Measurements from ENCODE around the gene TIMM17A.
A peak's percentile ranks its signal among the peaks of the same experiment; 100 is the strongest.

The TIMM17A gene

DNA sequence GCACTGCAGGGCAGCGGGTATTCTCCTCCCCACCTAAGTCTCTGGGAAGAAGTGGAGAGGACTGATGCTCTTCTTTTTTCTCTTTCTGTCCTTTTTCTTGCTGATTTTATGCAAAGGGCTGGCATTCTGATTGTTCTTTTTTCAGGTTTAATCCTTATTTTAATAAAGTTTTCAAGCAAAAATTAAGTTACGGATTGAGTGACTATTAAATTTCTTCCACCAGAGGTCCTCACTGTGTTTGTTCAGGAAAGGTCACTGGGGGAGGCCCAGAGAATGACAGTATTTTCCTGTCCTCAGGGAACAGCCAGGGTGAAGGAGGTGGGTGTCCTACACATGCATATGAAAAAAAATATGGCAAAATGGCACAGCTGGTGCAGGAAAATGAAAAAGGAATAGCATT, 50.7 kb downstream of the TIMM17A start:
- Histone ChIP-seq H3K4me3 (ENCODE audit: low read depth, low read length) (no peak overlapping the region), H3K27ac (no peak overlapping the region), H3K4me2 (ENCODE audit: low read length) (no peak overlapping the region), H2AFZ (no peak overlapping the region), H3K36me3 (ENCODE audit: control insufficient read depth, insufficient read depth, low read length) (no peaks in the 10 kb centered on the region), H3K9ac (no peak overlapping the region), H3K9me3 (ENCODE audit: control insufficient read depth, low read length) (no peaks in the 10 kb centered on the region), H3K27me3 (ENCODE audit: control insufficient read depth, insufficient read depth, low read length) (no peaks in the 10 kb centered on the region), H3K4me1 (peaks cover 34% of the 10 kb centered on the region), H3K79me2 (no peaks in the 10 kb centered on the region)
- TF ChIP-seq, protein P1, sequence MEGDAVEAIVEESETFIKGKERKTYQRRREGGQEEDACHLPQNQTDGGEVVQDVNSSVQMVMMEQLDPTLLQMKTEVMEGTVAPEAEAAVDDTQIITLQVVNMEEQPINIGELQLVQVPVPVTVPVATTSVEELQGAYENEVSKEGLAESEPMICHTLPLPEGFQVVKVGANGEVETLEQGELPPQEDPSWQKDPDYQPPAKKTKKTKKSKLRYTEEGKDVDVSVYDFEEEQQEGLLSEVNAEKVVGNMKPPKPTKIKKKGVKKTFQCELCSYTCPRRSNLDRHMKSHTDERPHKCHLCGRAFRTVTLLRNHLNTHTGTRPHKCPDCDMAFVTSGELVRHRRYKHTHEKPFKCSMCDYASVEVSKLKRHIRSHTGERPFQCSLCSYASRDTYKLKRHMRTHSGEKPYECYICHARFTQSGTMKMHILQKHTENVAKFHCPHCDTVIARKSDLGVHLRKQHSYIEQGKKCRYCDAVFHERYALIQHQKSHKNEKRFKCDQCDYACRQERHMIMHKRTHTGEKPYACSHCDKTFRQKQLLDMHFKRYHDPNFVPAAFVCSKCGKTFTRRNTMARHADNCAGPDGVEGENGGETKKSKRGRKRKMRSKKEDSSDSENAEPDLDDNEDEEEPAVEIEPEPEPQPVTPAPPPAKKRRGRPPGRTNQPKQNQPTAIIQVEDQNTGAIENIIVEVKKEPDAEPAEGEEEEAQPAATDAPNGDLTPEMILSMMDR (IDR thresholded peaks at IDR 0.05): peak; percentile 49

DNA sequence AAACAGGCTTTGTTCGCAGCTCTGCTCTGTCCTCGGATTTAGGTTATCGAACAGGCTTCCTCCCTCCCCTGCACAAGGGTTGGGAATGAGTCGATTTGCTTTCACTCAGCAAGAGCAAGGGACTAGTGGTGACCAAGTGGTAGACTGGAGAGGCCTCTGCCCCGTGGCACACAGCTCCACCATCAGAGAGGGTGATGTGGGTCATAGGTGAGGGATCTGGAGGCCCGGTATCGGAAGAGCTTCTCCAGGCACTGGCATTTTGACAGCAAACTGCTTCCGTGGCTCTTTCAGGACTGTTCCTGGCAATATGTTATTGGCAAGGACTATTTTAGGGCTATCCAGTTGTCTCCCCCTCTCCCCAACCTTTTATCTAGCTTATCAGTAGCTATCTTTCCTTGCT, 52.0 kb downstream of the TIMM17A start:
- H2AFZ ChIP-seq: peak overlapping the region; percentile 50
- no peaks in the 10 kb centered on the region for H3K9me3 ChIP-seq (ENCODE audit: control insufficient read depth, low read length)
- H3K4me3 ChIP-seq (ENCODE audit: low read depth, low read length): peak overlapping the region; percentile 24
- H3K36me3 ChIP-seq (ENCODE audit: control insufficient read depth, insufficient read depth, low read length): no peaks in the 10 kb centered on the region
- peak overlapping the region; percentile 65 for H3K4me2 ChIP-seq (ENCODE audit: low read length)
- H3K27me3 ChIP-seq (ENCODE audit: control insufficient read depth, insufficient read depth, low read length): no peaks in the 10 kb centered on the region
- H3K4me1 ChIP-seq: peaks cover 30% of the 10 kb centered on the region
- TF ChIP-seq, protein P1 (IDR thresholded peaks at IDR 0.05): no peak
- H3K27ac ChIP-seq: peak overlapping the region; percentile 97
- H3K79me2 ChIP-seq: peaks cover 2% of the 10 kb centered on the region
- no peak overlapping the region for H3K9ac ChIP-seq

DNA sequence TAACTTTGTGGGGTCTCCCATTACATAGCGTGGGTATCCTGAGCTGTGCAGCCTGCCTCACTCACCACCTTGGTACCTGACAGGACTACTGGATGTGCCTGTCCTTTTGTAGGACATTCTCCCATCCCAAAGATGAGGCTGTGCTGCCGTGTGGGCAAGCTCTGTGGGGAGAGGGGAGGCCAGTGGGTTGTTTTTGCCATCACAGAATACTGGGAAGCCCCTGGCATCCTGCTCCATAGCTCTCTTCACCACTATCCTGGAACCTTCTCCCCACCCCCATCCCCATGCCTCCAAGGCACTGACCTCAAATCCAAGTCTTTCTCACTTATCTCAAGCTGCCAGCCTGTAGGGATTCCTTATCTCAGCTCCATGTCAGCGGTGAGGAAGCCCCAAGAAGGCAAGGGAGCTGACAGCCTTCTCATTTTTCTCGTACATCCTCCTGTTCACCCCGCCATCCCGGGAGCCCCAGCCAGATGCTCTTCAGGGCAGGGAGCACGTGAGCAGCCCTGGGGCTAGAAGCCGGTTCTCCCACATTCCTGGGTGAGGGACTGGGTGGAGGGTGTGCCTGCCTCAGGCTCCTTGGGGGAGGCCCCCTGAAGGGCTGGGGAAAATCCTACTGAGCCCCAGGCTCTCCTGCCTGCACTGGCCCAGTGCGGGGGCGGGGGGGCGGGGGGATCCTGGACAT, 52.6 kb downstream of the TIMM17A start:
- no peaks in the 10 kb centered on the region for H3K9me3 ChIP-seq (ENCODE audit: control insufficient read depth, low read length)
- TF ChIP-seq, protein P1 (IDR thresholded peaks at IDR 0.05): no peak
- H3K4me3 ChIP-seq (ENCODE audit: low read depth, low read length): peak overlapping the region; percentile 24
- no peak overlapping the region for H3K9ac ChIP-seq
- no peaks in the 10 kb centered on the region for H3K36me3 ChIP-seq (ENCODE audit: control insufficient read depth, insufficient read depth, low read length)
- H3K4me1 ChIP-seq: peaks cover 30% of the 10 kb centered on the region
- H3K79me2 ChIP-seq: peaks cover 2% of the 10 kb centered on the region
- peak overlapping the region; percentile 50 for H2AFZ ChIP-seq
- peak overlapping the region; percentile 65 for H3K4me2 ChIP-seq (ENCODE audit: low read length)
- H3K27ac ChIP-seq: peak overlapping the region; percentile 97
- no peaks in the 10 kb centered on the region for H3K27me3 ChIP-seq (ENCODE audit: control insufficient read depth, insufficient read depth, low read length)

DNA sequence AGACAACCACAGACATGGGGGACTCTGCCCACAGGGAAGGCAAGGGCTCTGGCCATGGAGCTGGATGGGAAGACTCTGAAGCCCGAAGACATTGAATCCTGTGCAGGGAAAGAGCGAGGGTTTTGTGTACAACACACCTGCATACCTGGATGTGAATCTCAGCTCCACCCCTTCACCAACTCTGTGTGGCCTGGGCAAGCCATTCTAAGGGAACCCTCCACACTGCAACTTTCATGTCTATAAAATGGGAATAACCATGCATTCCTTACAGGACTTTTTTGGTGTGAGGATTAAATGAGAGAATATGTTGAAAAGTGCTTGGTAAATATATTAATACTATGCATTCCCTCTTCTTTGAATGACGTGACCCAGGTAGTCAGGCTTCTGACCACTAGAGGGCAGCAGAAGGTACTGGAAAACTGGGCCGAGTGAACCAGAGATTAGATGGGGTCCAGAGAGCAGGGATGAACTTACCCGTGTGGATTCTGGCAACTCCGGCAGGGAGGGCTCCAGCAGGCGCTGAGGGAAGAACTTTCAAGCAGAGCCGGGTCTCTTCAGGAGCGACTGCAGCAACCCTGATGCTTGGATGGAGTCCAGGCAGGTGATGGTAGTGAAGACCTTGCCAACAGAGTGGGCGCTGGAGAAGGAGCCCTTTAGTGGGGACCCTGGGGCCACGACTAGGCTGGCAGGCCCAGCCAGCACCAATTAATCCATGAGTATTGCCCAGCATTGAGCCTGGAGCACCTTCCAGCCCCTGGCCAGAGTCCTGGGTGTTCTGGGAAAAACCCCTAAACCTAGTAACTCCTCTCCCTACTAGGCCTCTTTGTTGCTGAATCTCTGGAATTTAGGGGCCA, 54.2 kb downstream of the TIMM17A start:
- H3K4me2 ChIP-seq (ENCODE audit: low read length): peak overlapping the region; percentile 65
- H3K4me3 ChIP-seq (ENCODE audit: low read depth, low read length): no peak overlapping the region
- peak overlapping the region; percentile 97 for H3K27ac ChIP-seq
- H3K9ac ChIP-seq: no peak overlapping the region
- H3K9me3 ChIP-seq (ENCODE audit: control insufficient read depth, low read length): no peaks in the 10 kb centered on the region
- H2AFZ ChIP-seq: peak overlapping the region; percentile 51
- TF ChIP-seq, protein P1 (IDR thresholded peaks at IDR 0.05): peak; percentile 74
- peaks cover 2% of the 10 kb centered on the region for H3K79me2 ChIP-seq
- no peaks in the 10 kb centered on the region for H3K36me3 ChIP-seq (ENCODE audit: control insufficient read depth, insufficient read depth, low read length)
- no peaks in the 10 kb centered on the region for H3K27me3 ChIP-seq (ENCODE audit: control insufficient read depth, insufficient read depth, low read length)
- peaks cover 30% of the 10 kb centered on the region for H3K4me1 ChIP-seq
